NCI-H1694 (cell line): ENCODE data around the gene CLASP1.
"Not testable (repeated sequence)": the region's sequence is repeated elsewhere in the genome, so short reads cannot be mapped to it uniquely, and the experiment has no call there.

Experiments
- DNase-seq: peaks from one replicate; lab custom pipeline; 2025; lab: John Stamatoyannopoulos, UW

The CLASP1 gene

GRCh38 chr2:121346859-121347258, 302.4 kb downstream of the CLASP1 start:
- DNase-seq: no peak

- no peak for DNase-seq
Measured at GRCh38 chr2:121346407-121346806, 302.9 kb downstream of the CLASP1 start.

GRCh38 chr2:121345887-121346286, 303.4 kb downstream of the CLASP1 start:
- no peak for DNase-seq

- DNase-seq: no peak
Measured at GRCh38 chr2:121345101-121345500, 304.2 kb downstream of the CLASP1 start.

- not testable (repeated sequence) for DNase-seq
Measured at GRCh38 chr2:121343828-121344399, 305.3 kb downstream of the CLASP1 start.

GRCh38 chr2:121343191-121343590, 306.1 kb downstream of the CLASP1 start:
- no peak for DNase-seq

GRCh38 chr2:121342751-121343150, 306.5 kb downstream of the CLASP1 start:
- DNase-seq: no peak

GRCh38 chr2:121340926-121341325, 308.3 kb downstream of the CLASP1 start:
- no peak for DNase-seq

GRCh38 chr2:121338281-121338680, 311.0 kb downstream of the CLASP1 start:
- no peak for DNase-seq

- DNase-seq: no peak
Measured at GRCh38 chr2:121336528-121337294, 312.6 kb downstream of the CLASP1 start.

- DNase-seq: no peak
Measured at GRCh38 chr2:121335294-121336290, 313.7 kb downstream of the CLASP1 start.

- DNase-seq: no peak
Measured at GRCh38 chr2:121334581-121335293, 314.5 kb downstream of the CLASP1 start.

GRCh38 chr2:121333834-121334558, 315.3 kb downstream of the CLASP1 start:
- no peak for DNase-seq

- DNase-seq: no peak
Measured at GRCh38 chr2:121333231-121333630, 316.0 kb downstream of the CLASP1 start.

GRCh38 chr2:121331324-121331723, 317.9 kb downstream of the CLASP1 start:
- not testable (repeated sequence) for DNase-seq

- DNase-seq: no peak
Measured at GRCh38 chr2:121330921-121331320, 318.3 kb downstream of the CLASP1 start.

GRCh38 chr2:121329786-121330185, 319.5 kb downstream of the CLASP1 start:
- DNase-seq: no peak

- no peak for DNase-seq
Measured at GRCh38 chr2:121326628-121327027, 322.6 kb downstream of the CLASP1 start.

- no peak for DNase-seq
Measured at GRCh38 chr2:121324601-121325000, 324.7 kb downstream of the CLASP1 start.

GRCh38 chr2:121321476-121321875, 327.8 kb downstream of the CLASP1 start:
- no peak for DNase-seq

- DNase-seq: no peak
Measured at GRCh38 chr2:121319941-121320340, 329.3 kb downstream of the CLASP1 start.
